GM18526 (cell line): ENCODE results near the gene KCNJ2.

Experiments
- POLR2A ChIP-seq: IDR thresholded peaks from 3 replicates; pipeline ENCODE4 v1.6.1; 2011; ENCODE audit not compliant: insufficient read length; ENCODE audit errors: extremely low read depth

KCNJ2 gene

GRCh38 chr17:70172923-70173322 lies 3.6 kb downstream of the KCNJ2 start:
- TF ChIP-seq POLR2A: no peak

DNA sequence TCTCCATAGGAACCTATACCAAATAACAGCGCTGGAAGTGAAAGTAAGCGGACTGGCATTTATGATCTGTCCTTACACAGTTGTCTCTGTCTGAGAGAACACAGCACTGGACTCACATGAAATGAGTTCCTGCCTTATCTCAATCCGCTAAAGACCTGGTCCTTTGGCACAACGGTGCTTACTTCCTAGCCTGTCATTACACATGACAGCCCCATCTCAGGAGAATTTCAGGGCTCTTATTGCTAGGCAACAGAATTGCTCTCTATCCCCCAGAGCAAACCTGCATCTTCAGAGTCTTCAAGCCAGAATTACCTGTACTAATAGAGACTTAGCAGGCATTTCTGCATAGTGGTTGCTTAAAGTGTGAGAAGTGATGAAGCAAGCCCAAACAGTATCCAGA lies 4.3 kb downstream of the KCNJ2 start:
- no peak for TF ChIP-seq POLR2A

DNA sequence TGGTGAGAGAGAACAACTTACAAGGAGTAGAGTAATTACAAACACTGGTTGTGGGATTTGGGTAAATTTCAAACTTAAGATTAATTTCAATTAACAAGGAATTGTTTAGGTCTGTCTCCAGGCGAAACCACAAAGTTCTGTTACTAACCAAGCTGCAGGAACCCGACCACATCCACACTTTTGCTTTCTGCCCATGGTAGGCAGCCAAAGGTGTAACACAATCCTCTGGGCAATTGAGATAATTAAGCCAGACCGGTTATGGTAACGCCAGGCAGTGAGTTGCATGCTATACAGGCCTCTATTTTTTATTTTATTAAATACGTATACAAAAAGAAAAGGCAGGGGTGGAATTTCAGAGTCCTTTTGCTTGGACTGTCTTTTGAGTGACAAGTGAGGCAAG lies 12.0 kb downstream of the KCNJ2 start:
- no peak for TF ChIP-seq POLR2A

- no peak for TF ChIP-seq POLR2A
These were observed 12.5 kb downstream of the KCNJ2 start for GRCh38 chr17:70181866-70182265.

DNA sequence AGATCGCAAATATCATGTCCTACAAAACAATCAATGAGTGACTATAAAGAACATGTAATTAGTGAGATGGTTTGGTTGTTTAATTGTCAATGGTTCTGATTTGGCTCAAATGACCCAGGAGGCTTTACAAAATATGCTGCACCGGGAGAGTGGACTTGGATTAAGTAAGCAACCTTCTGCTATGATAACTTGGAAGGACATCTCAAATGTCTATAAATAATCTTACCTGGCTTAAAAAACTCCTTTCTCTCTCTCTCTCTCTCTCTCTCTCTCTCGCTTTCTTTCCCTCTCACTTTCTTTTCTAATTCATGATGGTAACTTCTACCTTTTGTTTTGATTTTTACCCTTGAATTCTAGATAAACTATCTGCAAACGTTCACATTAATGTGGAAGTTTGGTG lies 14.2 kb downstream of the KCNJ2 start:
- TF ChIP-seq POLR2A: no peak

GRCh38 chr17:70184207-70184606 lies 14.9 kb downstream of the KCNJ2 start:
- no peak for TF ChIP-seq POLR2A

GRCh38 chr17:70184770-70185169 lies 15.4 kb downstream of the KCNJ2 start:
- TF ChIP-seq POLR2A: no peak

GRCh38 chr17:70185285-70185684 lies 16.0 kb downstream of the KCNJ2 start:
- TF ChIP-seq POLR2A: no peak

DNA sequence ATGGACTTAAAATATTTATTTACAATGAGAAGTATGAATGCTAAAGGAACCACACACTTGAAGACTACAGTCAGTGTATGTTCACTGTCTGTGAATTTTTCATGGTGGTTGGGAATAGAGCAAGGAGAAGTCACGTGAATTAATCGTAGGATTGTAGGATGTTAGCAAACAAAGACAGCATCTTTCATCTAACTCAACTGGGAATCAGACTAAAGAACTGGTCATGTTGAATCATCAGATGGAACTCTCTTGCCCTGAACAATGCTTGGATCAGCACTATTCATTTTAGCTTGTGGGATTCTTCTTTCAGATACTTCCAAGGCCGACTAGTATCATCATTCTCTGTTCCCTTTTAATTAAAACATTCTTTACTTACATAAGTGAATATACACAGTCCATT lies 18.1 kb downstream of the KCNJ2 start:
- TF ChIP-seq POLR2A: no peak

- TF ChIP-seq POLR2A: no peak
These were observed 21.9 kb downstream of the KCNJ2 start for GRCh38 chr17:70190959-70191805.

GRCh38 chr17:70195091-70195490 lies 25.8 kb downstream of the KCNJ2 start:
- no peak for TF ChIP-seq POLR2A

DNA sequence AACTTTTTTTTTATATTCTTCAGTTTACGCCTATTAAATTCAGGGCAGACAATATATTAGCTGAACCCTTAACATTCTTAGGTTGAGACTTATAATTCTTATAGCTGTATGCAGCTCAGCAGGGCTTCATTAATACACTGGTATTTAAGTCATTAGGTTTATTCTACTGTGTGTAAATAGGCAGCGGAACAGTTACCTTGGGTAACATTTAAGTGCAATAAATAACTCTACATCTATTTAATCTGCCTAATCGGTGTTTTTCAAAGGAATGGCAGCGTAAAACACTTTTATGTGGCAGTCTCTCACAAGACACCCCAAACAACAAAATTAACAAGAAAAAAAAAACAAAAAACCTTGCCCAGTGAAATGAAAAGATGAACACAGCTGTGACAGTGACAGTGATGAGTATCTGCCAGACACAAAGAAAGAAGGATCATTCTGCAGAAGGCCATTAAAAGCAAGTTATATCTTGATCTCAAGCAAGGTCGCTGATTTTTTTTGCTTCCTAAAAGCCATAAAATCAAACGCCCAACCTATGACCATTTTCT lies 32.6 kb downstream of the KCNJ2 start:
- TF ChIP-seq POLR2A: no peak

DNA sequence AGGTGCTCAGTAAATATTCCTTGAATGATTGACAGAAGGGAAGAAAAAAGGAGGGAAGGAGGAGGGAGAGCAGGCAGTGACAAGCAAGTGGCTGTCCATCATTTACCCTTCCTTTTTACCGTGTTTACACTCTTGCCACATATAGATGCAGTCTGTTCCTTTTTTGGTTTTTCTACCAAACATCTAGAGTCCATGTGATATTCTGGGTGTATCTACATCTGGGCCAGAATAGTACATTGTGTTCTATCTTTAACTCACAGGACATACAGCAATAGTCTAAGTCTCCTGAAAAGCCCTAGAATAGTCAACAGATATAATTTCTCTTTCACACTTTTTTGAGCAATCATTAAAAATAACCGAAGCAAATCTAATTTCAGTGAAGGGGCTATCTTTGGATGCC lies 33.5 kb downstream of the KCNJ2 start:
- no peak for TF ChIP-seq POLR2A

DNA sequence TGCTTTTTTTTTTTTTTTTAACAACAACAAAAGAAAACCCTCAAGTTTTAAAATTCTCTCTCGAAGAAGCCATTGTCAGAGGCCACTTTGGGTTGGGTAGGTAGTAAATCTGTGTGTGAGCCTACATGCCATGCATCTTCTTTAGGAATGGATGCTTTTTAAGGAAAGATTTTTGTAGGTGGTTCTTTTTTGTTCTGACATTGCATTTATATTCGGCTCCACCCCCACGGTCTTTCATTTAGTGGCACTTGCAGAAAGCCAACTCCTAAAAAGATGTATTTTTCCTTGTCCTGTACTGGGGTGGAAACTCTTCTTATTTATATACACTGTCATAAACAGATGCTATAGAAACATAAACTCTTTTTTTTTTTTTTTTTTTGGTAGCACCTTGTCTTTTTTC lies 35.1 kb downstream of the KCNJ2 start:
- TF ChIP-seq POLR2A: no peak

DNA sequence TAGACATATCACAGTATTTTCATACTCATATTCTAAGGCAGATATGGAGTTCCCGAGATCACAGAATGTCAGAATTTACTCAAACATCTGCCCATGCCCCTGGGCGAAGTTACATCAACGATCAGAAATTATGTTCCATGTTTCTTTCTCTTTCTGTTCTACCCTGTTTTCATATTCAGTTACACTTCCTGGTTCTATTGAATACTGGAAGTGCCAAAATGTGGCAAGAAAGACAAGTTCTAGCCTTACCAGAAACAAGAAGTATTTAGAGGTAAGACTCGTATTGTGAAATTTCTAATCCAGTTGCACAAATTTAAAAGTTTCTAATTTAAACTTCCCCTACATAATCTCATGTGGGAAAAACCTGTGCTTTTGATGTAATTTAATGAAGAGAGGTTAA lies 36.1 kb downstream of the KCNJ2 start:
- no peak for TF ChIP-seq POLR2A

GRCh38 chr17:70206361-70207010 lies 37.2 kb downstream of the KCNJ2 start:
- no peak for TF ChIP-seq POLR2A
